HepG2 (cell line): Measurements from ENCODE around the gene RPH3AL. TPM values are rescaled to one million over a fixed set of nuclear protein-coding genes. Genes with fewer than 3 reads are reported as not detected.

Experiments used
- DNMT3B ChIP-seq: conservative IDR thresholded peaks from 2 replicates; pipeline ENCODE4 v1.6.1; 2016; ENCODE audit warnings: missing biosample characterization, control low read depth
- ETV6 ChIP-seq: sonication (generic); formaldehyde crosslinking; conservative IDR thresholded peaks from 2 replicates; pipeline ENCODE4 v1.4.0; 2020; ENCODE audit warnings: missing genetic modification reagents
- GABPA ChIP-seq, 2 experiments: IDR thresholded peaks; 2 replicates each; pipeline ENCODE4 v1.6.1; 2011 to 2016; ENCODE audit warnings: low read depth in 2 of 2, low read length in 1 of 2, missing biosample characterization in 1 of 2, missing genetic modification characterization in 1 of 2
- HMG20B ChIP-seq: conservative IDR thresholded peaks from 2 replicates; pipeline ENCODE4 v1.6.1; 2016; ENCODE audit warnings: missing genetic modification reagents, missing compliant biosample characterization
- HNRNPLL ChIP-seq: fragments of 200-400 bp; formaldehyde crosslinking; IDR thresholded peaks from 2 replicates; pipeline ENCODE4 v1.6.1; 2017; ENCODE audit warnings: mild to moderate bottlenecking, low read depth, low read length; ENCODE audit not compliant: poor library complexity, severe bottlenecking
- KLF13 ChIP-seq: sonication (generic); formaldehyde crosslinking; IDR thresholded peaks from 2 replicates; pipeline ENCODE4 v1.4.0; 2020; ENCODE audit warnings: mild to moderate bottlenecking, missing genetic modification reagents
- MED8 ChIP-seq: sonication (generic); formaldehyde crosslinking; IDR thresholded peaks from 2 replicates; pipeline ENCODE4 v1.8.1; 2023; ENCODE audit warnings: mild to moderate bottlenecking, missing genetic modification reagents; ENCODE audit not compliant: insufficient replicate concordance
- NCOA2 ChIP-seq: sonication (generic); formaldehyde crosslinking; IDR thresholded peaks from 2 replicates; pipeline ENCODE4 v1.8.0; 2022; ENCODE audit warnings: inconsistent platforms
- NFKBIZ ChIP-seq: IDR thresholded peaks from 2 replicates; pipeline ENCODE4 v1.6.1; 2018; ENCODE audit warnings: missing genetic modification reagents, missing compliant biosample characterization
- RBM39 ChIP-seq: fragments of 200-400 bp; formaldehyde crosslinking; IDR thresholded peaks from one replicate; pipeline ENCODE4 v1.6.1; 2018; ENCODE audit warnings: antibody characterized with exemption, mild to moderate bottlenecking, low read depth, low read length; ENCODE audit not compliant: poor library complexity, severe bottlenecking
- RXRA ChIP-seq: sonication (generic); formaldehyde crosslinking; IDR thresholded peaks from 2 replicates; pipeline ENCODE4 v1.5.1; 2020; ENCODE audit warnings: missing genetic modification reagents
- TCF12 ChIP-seq, 2 experiments: fragments of 450-650 bp in 1 of 2; sonication (generic) in 1 of 2; formaldehyde crosslinking in 1 of 2; IDR thresholded peaks; 2 replicates each; pipeline versions ENCODE4 v1.6.1 to v1.8.0; 2017 to 2022; ENCODE audit warnings: antibody characterized with exemption in 1 of 2, mild to moderate bottlenecking in 1 of 2, missing genetic modification reagents in 1 of 2, moderate library complexity in 1 of 2
- ZBTB7A ChIP-seq: sonication (generic); formaldehyde crosslinking; IDR thresholded peaks from 2 replicates; pipeline ENCODE4 v1.8.0; 2022; ENCODE audit warnings: mild to moderate bottlenecking, missing genetic modification reagents
- ZFP82 ChIP-seq: sonication (generic); formaldehyde crosslinking; IDR thresholded peaks from 2 replicates; pipeline ENCODE4 v1.5.1; 2020; ENCODE audit warnings: mild to moderate bottlenecking, missing genetic modification reagents, borderline replicate concordance
- ZNF331 ChIP-seq: sonication (generic); formaldehyde crosslinking; IDR thresholded peaks from 2 replicates; pipeline ENCODE4 v1.4.0; 2020; ENCODE audit warnings: missing genetic modification reagents
- ZNF33A ChIP-seq: sonication (generic); formaldehyde crosslinking; IDR thresholded peaks from 2 replicates; pipeline ENCODE4 v1.5.1; 2020; ENCODE audit warnings: missing genetic modification reagents, mild to moderate bottlenecking, moderate library complexity, borderline replicate concordance
- ZNF558 ChIP-seq: sonication (generic); formaldehyde crosslinking; IDR thresholded peaks from 2 replicates; pipeline ENCODE4 v1.9.0; 2022; ENCODE audit warnings: mild to moderate bottlenecking, missing genetic modification reagents, borderline replicate concordance
- ZNF562 ChIP-seq: sonication (generic); formaldehyde crosslinking; IDR thresholded peaks from 2 replicates; pipeline ENCODE4 v1.8.0; 2022; ENCODE audit warnings: missing genetic modification reagents, borderline replicate concordance
- ZNF883 ChIP-seq: sonication (generic); formaldehyde crosslinking; IDR thresholded peaks from 2 replicates; pipeline ENCODE4 v1.5.1; 2020; ENCODE audit warnings: mild to moderate bottlenecking, missing genetic modification reagents; ENCODE audit errors: not compliant biosample characterization
- polyA plus RNA-seq, 8 experiments: library from polyadenylated mRNA; depleted of rRNA in 3 of 8; stranded (reverse) in 7 of 8; unstranded in 1 of 8; fragments of >200 nt; fragmentation: Illumina TruSeq in 4 of 8; extraction: Trizol in 4 of 8; gene quantifications; 2 replicates each; pipeline versions ENCODE4 v1.2.1 to v1.2.3, GENCODE V29; 2011 to 2016; ENCODE audit warnings: low read depth in 4 of 8, missing spikeins in 1 of 8, mixed read lengths in 1 of 8; ENCODE audit not compliant: insufficient read depth in 1 of 8
- total RNA-seq, 5 experiments: library from RNA; depleted of rRNA; stranded (reverse); fragments of >200 nt; fragmentation: Illumina TruSeq; extraction: Trizol; gene quantifications; 2 replicates each; pipeline ENCODE4 v1.2.3, GENCODE V29; 2016; ENCODE audit warnings: low read depth in 1 of 5
- TF ChIP-seq, protein P1 (sequence below): sonication (generic); formaldehyde crosslinking; IDR thresholded peaks from 2 replicates; pipeline ENCODE4 v1.9.0; 2022; ENCODE audit warnings: missing genetic modification reagents, mild to moderate bottlenecking, borderline replicate concordance
- TF ChIP-seq, protein P2 (sequence below): sonication (generic); formaldehyde crosslinking; IDR thresholded peaks from 2 replicates; pipeline ENCODE4 v1.5.0; 2020; ENCODE audit warnings: missing genetic modification reagents
- TF ChIP-seq, protein P3 (sequence below): sonication (generic); formaldehyde crosslinking; IDR thresholded peaks from 2 replicates; pipeline ENCODE4 v1.4.0; 2020; ENCODE audit warnings: mild to moderate bottlenecking, missing genetic modification reagents

Gene RPH3AL
- total and polyA plus RNA-seq, 2 of the 13 experiments (the other 11 are each of a cell fraction or from before 2014, with no cell fraction given): 7.8 to 16.4 TPM

DNA sequence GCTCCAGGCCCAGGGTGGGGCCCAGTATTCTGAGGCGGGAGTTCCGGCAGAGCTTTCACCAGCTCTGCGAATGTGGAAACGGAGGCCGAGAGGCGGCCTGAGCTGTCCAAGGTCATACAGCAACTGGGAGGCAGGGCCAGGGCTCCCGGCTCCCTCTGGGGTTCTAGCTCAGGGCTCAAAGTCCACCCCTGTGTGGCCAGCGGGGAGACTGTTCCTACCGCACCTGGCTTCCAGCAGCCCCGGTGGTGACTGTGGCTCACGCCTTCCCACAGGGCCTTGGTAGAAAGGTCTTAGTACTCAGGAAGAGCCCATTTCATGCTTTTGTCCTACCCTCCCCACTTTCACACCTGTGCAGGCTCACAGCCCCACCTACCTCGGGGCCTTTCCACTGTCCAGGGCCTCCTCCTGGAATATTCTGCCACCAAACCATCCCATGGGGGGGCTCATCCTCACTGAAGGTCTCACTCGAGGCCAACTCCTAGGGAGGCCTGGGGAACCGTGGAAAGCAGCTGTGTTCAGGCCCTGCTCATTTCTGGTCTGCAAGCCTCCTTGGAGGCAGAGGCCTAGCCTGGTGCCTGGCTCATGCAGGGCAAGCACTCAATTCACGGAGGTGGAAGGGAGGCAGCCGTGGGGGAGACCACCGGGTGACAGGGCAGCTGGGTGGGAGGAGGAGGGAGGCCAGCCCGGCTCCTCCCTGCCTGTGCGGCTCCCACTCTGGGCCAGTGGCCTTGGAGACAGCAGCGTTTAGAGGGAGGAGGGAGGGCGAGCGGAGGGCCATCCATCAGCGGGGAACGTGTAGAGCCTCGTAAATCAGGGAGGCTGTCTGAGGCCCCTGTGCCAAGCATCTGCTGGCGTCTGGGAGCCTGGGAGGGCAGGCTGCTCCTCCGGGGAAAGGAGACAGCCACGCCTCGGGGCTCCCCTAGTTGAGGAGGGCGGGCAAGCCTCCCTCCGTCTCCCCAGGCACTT, 158.5 kb downstream of the RPH3AL start (continued):
- TF ChIP-seq ZNF331 (CRISPR knock-in tag) (no peak; the same call in 1 of the 2 replicates), TCF12 (IDR thresholded peaks at IDR 0.05) (no peak), TCF12 (CRISPR knock-in tag; IDR thresholded peaks at IDR 0.05) (no peak), NFKBIZ (CRISPR knock-in tag) (no peak), ZBTB7A (CRISPR knock-in tag) (peak; percentile 68; the same call in 1 of the 2 replicates), RBM39 (peak; percentile 40), ZNF558 (no peak), ZNF33A (no peak), ETV6 (CRISPR knock-in tag) (no peak), NCOA2 (CRISPR knock-in tag) (no peak), HNRNPLL (peak; percentile 24), KLF13 (CRISPR knock-in tag) (no peak), ZFP82 (no peak), RXRA (0 out of 2 replicates have a peak, but pooled peaks have one; percentile 2), DNMT3B (no peak), MED8 (CRISPR knock-in tag) (no peak), ZNF562 (CRISPR knock-in tag) (no peak), ZNF883 (CRISPR knock-in tag) (no peak), GABPA (IDR thresholded peaks at IDR 0.05; ENCODE audit: low read depth, low read length) (no peak), GABPA (CRISPR knock-in tag; IDR thresholded peaks at IDR 0.05; ENCODE audit: low read depth) (peak; percentile 31; the same call in 1 of the 2 replicates), HMG20B (CRISPR knock-in tag) (no peak)
- TF ChIP-seq, protein P1, sequence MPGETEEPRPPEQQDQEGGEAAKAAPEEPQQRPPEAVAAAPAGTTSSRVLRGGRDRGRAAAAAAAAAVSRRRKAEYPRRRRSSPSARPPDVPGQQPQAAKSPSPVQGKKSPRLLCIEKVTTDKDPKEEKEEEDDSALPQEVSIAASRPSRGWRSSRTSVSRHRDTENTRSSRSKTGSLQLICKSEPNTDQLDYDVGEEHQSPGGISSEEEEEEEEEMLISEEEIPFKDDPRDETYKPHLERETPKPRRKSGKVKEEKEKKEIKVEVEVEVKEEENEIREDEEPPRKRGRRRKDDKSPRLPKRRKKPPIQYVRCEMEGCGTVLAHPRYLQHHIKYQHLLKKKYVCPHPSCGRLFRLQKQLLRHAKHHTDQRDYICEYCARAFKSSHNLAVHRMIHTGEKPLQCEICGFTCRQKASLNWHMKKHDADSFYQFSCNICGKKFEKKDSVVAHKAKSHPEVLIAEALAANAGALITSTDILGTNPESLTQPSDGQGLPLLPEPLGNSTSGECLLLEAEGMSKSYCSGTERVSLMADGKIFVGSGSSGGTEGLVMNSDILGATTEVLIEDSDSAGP: peak; percentile 38; the same call in 1 of the 2 replicates
- TF ChIP-seq, protein P2, sequence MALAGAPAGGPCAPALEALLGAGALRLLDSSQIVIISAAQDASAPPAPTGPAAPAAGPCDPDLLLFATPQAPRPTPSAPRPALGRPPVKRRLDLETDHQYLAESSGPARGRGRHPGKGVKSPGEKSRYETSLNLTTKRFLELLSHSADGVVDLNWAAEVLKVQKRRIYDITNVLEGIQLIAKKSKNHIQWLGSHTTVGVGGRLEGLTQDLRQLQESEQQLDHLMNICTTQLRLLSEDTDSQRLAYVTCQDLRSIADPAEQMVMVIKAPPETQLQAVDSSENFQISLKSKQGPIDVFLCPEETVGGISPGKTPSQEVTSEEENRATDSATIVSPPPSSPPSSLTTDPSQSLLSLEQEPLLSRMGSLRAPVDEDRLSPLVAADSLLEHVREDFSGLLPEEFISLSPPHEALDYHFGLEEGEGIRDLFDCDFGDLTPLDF (CRISPR knock-in tag): no peak
- TF ChIP-seq, protein P3, sequence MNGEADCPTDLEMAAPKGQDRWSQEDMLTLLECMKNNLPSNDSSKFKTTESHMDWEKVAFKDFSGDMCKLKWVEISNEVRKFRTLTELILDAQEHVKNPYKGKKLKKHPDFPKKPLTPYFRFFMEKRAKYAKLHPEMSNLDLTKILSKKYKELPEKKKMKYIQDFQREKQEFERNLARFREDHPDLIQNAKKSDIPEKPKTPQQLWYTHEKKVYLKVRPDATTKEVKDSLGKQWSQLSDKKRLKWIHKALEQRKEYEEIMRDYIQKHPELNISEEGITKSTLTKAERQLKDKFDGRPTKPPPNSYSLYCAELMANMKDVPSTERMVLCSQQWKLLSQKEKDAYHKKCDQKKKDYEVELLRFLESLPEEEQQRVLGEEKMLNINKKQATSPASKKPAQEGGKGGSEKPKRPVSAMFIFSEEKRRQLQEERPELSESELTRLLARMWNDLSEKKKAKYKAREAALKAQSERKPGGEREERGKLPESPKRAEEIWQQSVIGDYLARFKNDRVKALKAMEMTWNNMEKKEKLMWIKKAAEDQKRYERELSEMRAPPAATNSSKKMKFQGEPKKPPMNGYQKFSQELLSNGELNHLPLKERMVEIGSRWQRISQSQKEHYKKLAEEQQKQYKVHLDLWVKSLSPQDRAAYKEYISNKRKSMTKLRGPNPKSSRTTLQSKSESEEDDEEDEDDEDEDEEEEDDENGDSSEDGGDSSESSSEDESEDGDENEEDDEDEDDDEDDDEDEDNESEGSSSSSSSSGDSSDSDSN: peak; percentile 59; the same call in 1 of the 2 replicates
